AG04450 (cell line): ENCODE data around the gene ASPA. TPM values are rescaled to one million over a fixed set of nuclear protein-coding genes. Genes with fewer than 3 reads are reported as not detected.

ENCODE experiments used
- CTCF ChIA-PET: fragments of 300-600, 350-600 bp; formaldehyde crosslinking; extraction: SDS; loops from one replicate; lab custom pipeline; 2022; ENCODE audit warnings: antibody characterized with exemption, inconsistent platforms; lab: Charles Lee
- POLR2A ChIA-PET: fragments of 350-600 bp; formaldehyde crosslinking; extraction: SDS; loops from one replicate; lab custom pipeline; 2021; ENCODE audit warnings: antibody characterized with exemption, inconsistent platforms; lab: Yijun Ruan, JAX
- DNase-seq: peaks from one replicate; pipeline ENCODE4 v3.0.0-alpha.2; 2011; ENCODE audit warnings: low read depth, low spot score
- H3K27ac ChIP-seq: one replicate; pipeline ENCODE4 v1.5.1; 2012; ENCODE audit warnings: low read depth, low read length, control low read depth
- H3K27me3 ChIP-seq: one replicate; pipeline ENCODE4 v1.6.0; 2012; ENCODE audit warnings: low read length; ENCODE audit not compliant: control insufficient read depth, insufficient read depth
- H3K4me3 ChIP-seq: 2 replicates; pipeline ENCODE4 v1.5.1; 2011; ENCODE audit warnings: mild to moderate bottlenecking, low read depth, low read length, control low read depth
- H3K9me3 ChIP-seq: 2 replicates; pipeline ENCODE4 v1.5.1; 2012; ENCODE audit warnings: low read length; ENCODE audit not compliant: control insufficient read depth, insufficient read depth
- CTCF ChIP-seq: IDR thresholded peaks from 2 replicates; pipeline ENCODE4 v1.5.1; 2011; ENCODE audit warnings: low read depth, low read length, control low read depth, inconsistent platforms
- polyA plus RNA-seq: library from polyadenylated mRNA; depleted of rRNA; stranded (reverse); fragments of >200 nt; gene quantifications from 2 replicates; pipeline ENCODE4 v1.2.3, GENCODE V29; 2011

ASPA gene
- polyA plus RNA-seq, 1 experiment = 0.17 TPM

GRCh38 chr17:3524024-3524423 lies 48.2 kb downstream of the ASPA start:
- no peak for TF ChIP-seq CTCF
- POLR2A ChIA-PET = no interaction called here
- no peak for DNase-seq

GRCh38 chr17:3526491-3526890 lies 50.7 kb downstream of the ASPA start:
- Histone ChIP-seq H3K9me3 (no peaks in the 10 kb centered on the region), H3K27me3 (peaks cover 8% of the 10 kb centered on the region), H3K27ac (no peak overlapping the region), H3K4me3 (no peak overlapping the region)
- DNase-seq = no peak
- TF ChIP-seq CTCF = no peak
- POLR2A ChIA-PET = no interaction called here
- CTCF ChIA-PET = no interaction called here

More at GRCh38 chr17:3524024-3524423, 48.2 kb downstream of the ASPA start:
- H3K9me3 ChIP-seq = 0 out of 2 replicates have a peak, but pooled peaks cover under 1% of the 10 kb centered on the region
- no peak overlapping the region for H3K27ac ChIP-seq
- H3K4me3 ChIP-seq = no peak overlapping the region
- peaks cover 3% of the 10 kb centered on the region for H3K27me3 ChIP-seq
- CTCF ChIA-PET = no interaction called here

GRCh38 chr17:3526971-3527370 lies 51.2 kb downstream of the ASPA start:
- peaks cover 8% of the 10 kb centered on the region for H3K27me3 ChIP-seq
- H3K4me3 ChIP-seq = no peak overlapping the region
- POLR2A ChIA-PET = no interaction called here
- H3K27ac ChIP-seq = no peak overlapping the region
- CTCF ChIA-PET = no interaction called here
- no peaks in the 10 kb centered on the region for H3K9me3 ChIP-seq
- TF ChIP-seq CTCF = no peak
- no peak for DNase-seq

- Histone ChIP-seq H3K9me3 (no peaks in the 10 kb centered on the region; the same call in 1 of the 2 replicates), H3K4me3 (no peak overlapping the region), H3K27me3 (peaks cover 8% of the 10 kb centered on the region), H3K27ac (no peak overlapping the region)
- CTCF ChIA-PET = no interaction called here
- TF ChIP-seq CTCF = no peak
- POLR2A ChIA-PET = no interaction called here
- DNase-seq = no peak
Observed at GRCh38 chr17:3527468-3527867, 51.7 kb downstream of the ASPA start.

- POLR2A ChIA-PET = no interaction called here
- no peaks in the 10 kb centered on the region; the same call in 1 of the 2 replicates for H3K9me3 ChIP-seq
- no peak for DNase-seq
- no peak for TF ChIP-seq CTCF
- no peak overlapping the region for H3K27ac ChIP-seq
- CTCF ChIA-PET = no interaction called here
- H3K4me3 ChIP-seq = no peak overlapping the region
- H3K27me3 ChIP-seq = peaks cover 8% of the 10 kb centered on the region
Observed at GRCh38 chr17:3527896-3528295, 52.1 kb downstream of the ASPA start.
